ENCODE measurements around the gene CHSY1. TPM values are rescaled to one million over a fixed set of nuclear protein-coding genes. Genes with fewer than 3 reads are reported as not detected.

The CHSY1 gene
- total RNA-seq, 1 donor from 2014 or later, result 38.2 TPM

DNA sequence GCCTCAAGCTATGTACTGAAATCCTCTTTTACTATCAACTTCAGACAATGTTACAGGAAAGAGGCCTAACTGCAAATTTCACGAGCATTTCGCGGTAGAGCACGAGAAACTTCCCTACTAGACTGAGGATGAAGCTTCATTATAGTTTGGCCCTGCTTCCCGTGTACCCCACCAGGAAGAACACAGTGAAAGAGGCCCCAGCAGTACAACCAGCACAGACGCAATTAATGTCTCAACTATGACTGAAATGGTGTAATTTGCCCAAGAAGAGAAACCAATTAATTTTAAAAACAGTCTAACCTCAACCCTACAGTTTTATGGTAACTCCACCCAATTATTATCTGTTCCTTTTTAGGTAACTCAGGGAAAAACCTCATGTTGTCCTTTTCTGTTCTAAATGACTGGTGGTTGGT is 12.1 kb downstream of the CHSY1 start:
- no peak overlapping the region for H3K27ac Mint-ChIP-seq (ENCODE audit: unreplicated experiment)

DNA sequence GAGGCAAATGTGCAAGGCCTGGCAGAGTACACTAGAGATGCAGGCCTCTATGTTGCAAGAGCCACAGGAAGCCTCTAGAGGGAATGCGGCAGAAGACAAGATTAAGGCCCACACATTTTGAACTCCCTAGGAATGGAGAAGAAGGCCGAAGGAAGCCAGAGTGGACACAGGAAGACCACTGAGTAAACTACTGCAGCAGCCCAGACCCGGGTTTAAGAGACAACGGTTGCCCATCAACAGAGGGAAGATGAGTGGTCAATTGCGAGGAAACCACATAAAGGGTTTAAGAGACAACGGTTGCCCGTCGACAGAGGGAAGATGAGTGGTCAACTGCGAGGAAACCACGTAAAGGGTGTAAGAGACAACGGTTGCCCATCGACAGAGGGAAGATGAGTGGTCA is 14.6 kb downstream of the CHSY1 start:
- Mint-ChIP-seq H3K36me3 (ENCODE audit: unreplicated experiment) (no peaks in the 10 kb centered on the region), H3K4me1 (ENCODE audit: low read depth, unreplicated experiment) (peaks cover 6% of the 10 kb centered on the region), H3K27me3 (ENCODE audit: unreplicated experiment) (no peaks in the 10 kb centered on the region), H3K4me3 (ENCODE audit: unreplicated experiment) (no peak overlapping the region), H3K27ac (ENCODE audit: unreplicated experiment) (no peak overlapping the region), H3K9me3 (ENCODE audit: unreplicated experiment) (no peaks in the 10 kb centered on the region)
- TF ChIP-seq, protein P1, sequence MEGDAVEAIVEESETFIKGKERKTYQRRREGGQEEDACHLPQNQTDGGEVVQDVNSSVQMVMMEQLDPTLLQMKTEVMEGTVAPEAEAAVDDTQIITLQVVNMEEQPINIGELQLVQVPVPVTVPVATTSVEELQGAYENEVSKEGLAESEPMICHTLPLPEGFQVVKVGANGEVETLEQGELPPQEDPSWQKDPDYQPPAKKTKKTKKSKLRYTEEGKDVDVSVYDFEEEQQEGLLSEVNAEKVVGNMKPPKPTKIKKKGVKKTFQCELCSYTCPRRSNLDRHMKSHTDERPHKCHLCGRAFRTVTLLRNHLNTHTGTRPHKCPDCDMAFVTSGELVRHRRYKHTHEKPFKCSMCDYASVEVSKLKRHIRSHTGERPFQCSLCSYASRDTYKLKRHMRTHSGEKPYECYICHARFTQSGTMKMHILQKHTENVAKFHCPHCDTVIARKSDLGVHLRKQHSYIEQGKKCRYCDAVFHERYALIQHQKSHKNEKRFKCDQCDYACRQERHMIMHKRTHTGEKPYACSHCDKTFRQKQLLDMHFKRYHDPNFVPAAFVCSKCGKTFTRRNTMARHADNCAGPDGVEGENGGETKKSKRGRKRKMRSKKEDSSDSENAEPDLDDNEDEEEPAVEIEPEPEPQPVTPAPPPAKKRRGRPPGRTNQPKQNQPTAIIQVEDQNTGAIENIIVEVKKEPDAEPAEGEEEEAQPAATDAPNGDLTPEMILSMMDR (IDR thresholded peaks at IDR 0.05; ENCODE audit: partially characterized antibody, unreplicated experiment), result no peak
- DNase-seq, result no peak

More for the DNA sequence above, 12.1 kb downstream of the CHSY1 start:
- TF ChIP-seq, protein P1 (IDR thresholded peaks at IDR 0.05; ENCODE audit: partially characterized antibody, unreplicated experiment), result no peak
- no peak for DNase-seq
- no peak overlapping the region for H3K4me3 Mint-ChIP-seq (ENCODE audit: unreplicated experiment)
- peaks cover 9% of the 10 kb centered on the region for H3K4me1 Mint-ChIP-seq (ENCODE audit: low read depth, unreplicated experiment)
- no peaks in the 10 kb centered on the region for H3K36me3 Mint-ChIP-seq (ENCODE audit: unreplicated experiment)
- H3K27me3 Mint-ChIP-seq (ENCODE audit: unreplicated experiment), result no peaks in the 10 kb centered on the region
- no peaks in the 10 kb centered on the region for H3K9me3 Mint-ChIP-seq (ENCODE audit: unreplicated experiment)

DNA sequence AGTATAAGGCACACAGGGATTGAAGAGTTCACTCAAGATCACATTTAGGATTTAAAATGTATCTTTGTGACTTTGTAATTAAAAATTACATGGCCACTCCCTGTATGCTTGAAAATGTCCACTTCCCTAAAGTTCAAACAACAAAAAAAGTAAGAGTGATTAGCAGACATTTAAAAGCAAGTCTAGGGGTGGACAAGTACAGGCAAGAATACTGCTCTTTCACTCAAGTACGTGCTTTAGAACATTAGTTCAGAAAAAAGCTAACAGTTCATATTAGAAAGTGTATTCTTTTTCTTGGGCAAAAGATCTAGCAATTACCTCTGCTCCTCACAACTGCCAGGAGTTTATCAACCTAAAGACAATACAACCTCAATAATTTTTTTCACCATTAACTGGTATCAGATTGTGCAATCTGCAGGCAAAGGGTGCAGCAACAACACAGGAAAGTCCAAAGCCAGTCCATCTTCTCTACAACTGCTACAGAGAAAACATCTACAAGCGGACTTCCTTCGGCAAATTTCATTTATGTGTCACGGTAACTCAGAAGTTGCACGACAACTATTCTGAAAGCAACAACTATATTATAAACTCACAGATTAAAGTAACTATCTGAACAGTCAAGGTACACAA is 18.1 kb downstream of the CHSY1 start:
- H3K9me3 Mint-ChIP-seq (ENCODE audit: unreplicated experiment), result no peaks in the 10 kb centered on the region
- H3K27me3 Mint-ChIP-seq (ENCODE audit: unreplicated experiment), result no peaks in the 10 kb centered on the region
- no peak overlapping the region for H3K4me3 Mint-ChIP-seq (ENCODE audit: unreplicated experiment)
- no peaks in the 10 kb centered on the region for H3K36me3 Mint-ChIP-seq (ENCODE audit: unreplicated experiment)
- DNase-seq, result no peak
- TF ChIP-seq, protein P1 (IDR thresholded peaks at IDR 0.05; ENCODE audit: partially characterized antibody, unreplicated experiment), result no peak
- no peak overlapping the region for H3K27ac Mint-ChIP-seq (ENCODE audit: unreplicated experiment)
- peaks cover 6% of the 10 kb centered on the region for H3K4me1 Mint-ChIP-seq (ENCODE audit: low read depth, unreplicated experiment)

DNA sequence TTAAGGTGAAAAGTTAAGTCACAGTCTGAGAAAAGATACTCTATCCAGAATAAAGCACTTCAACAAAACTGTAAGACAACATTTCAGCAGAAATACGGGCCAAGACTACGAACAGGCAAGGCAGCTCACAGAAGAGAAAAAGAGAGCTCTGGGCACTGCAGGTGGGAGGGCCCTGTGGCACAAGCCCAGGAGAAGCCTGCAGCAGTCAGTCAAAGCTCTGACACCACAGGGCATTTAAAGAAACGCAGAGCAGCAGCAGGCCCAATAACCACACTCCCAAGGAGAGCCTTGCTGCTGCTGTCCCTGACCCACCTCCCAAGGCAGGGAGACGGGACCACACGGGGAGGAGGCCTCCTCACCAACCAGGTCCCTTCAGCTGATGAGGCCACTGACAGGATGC is 19.2 kb downstream of the CHSY1 start:
- no peak overlapping the region for H3K27ac Mint-ChIP-seq (ENCODE audit: unreplicated experiment)
- DNase-seq, result no peak
- no peaks in the 10 kb centered on the region for H3K9me3 Mint-ChIP-seq (ENCODE audit: unreplicated experiment)
- no peaks in the 10 kb centered on the region for H3K36me3 Mint-ChIP-seq (ENCODE audit: unreplicated experiment)
- H3K4me3 Mint-ChIP-seq (ENCODE audit: unreplicated experiment), result no peak overlapping the region
- TF ChIP-seq, protein P1 (IDR thresholded peaks at IDR 0.05; ENCODE audit: partially characterized antibody, unreplicated experiment), result no peak
- H3K4me1 Mint-ChIP-seq (ENCODE audit: low read depth, unreplicated experiment), result peaks cover 3% of the 10 kb centered on the region
- no peaks in the 10 kb centered on the region for H3K27me3 Mint-ChIP-seq (ENCODE audit: unreplicated experiment)

DNA sequence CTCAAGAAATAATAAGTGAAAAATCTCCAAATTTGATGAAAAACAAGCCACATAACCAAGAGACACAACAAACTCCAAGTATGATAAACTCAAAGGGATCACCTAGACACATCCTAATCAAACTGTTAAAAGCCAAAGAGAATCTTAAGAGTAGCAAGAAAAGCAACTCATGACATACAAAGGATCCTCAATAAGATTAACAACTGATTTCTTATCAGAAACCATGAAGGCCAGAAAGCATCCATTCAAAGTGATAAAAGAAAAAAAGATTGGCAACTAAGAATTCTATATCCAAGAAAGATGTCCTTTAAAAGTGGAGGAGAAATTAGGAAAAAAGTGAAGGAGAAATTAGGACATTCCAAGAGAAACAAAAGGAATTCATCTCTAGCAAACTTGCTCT is 23.5 kb downstream of the CHSY1 start:
- no peak overlapping the region for H3K27ac Mint-ChIP-seq (ENCODE audit: unreplicated experiment)
- peaks cover 3% of the 10 kb centered on the region for H3K4me1 Mint-ChIP-seq (ENCODE audit: low read depth, unreplicated experiment)
- no peak for DNase-seq
- H3K4me3 Mint-ChIP-seq (ENCODE audit: unreplicated experiment), result no peak overlapping the region
- TF ChIP-seq, protein P1 (IDR thresholded peaks at IDR 0.05; ENCODE audit: partially characterized antibody, unreplicated experiment), result no peak
- H3K36me3 Mint-ChIP-seq (ENCODE audit: unreplicated experiment), result peaks cover 4% of the 10 kb centered on the region
- peaks cover 4% of the 10 kb centered on the region for H3K9me3 Mint-ChIP-seq (ENCODE audit: unreplicated experiment)
- no peaks in the 10 kb centered on the region for H3K27me3 Mint-ChIP-seq (ENCODE audit: unreplicated experiment)

All from glutamatergic neuron (in vitro differentiated cells).